OCI-LY1 (cell line): ENCODE data around the gene OR11A1.

Source experiments
- EZH2 ChIP-seq: fragments of 200-600 bp; sonication (generic), shearing (Covaris generic); IDR thresholded peaks from 2 replicates; pipeline ENCODE4 v1.8.0; 2017; ENCODE audit warnings: borderline replicate concordance, mixed run types, mild to moderate bottlenecking, antibody characterized with exemption, low read length, moderate library complexity, mixed read lengths
- TF ChIP-seq, protein P1 (sequence below): fragments of 200-600 bp; sonication (generic), shearing (Covaris generic); IDR thresholded peaks from 2 replicates; pipeline ENCODE4 v1.5.1; 2017; ENCODE audit warnings: mild to moderate bottlenecking, antibody characterized with exemption, low read length, moderate library complexity, mixed read lengths

DNA sequence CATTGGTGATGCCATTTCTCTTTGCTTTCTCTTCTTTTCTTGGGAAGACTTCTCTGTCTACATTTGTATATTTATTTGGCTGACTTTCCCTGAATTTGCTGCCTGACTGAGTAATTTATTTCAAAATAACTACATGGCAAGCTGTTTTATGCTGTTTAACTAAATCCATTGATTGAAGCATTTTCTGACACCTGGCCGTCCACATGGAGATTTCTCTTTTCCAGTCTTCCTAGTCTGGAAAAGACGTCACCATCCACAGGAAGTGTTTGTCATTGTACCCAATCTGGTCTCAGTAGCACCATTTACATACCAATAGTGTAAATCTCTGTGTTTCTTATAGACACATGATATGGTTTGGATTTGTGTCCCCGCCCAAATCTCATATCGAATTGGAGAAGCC lies 40.1 kb upstream of the OR11A1 start:
- no peak for TF ChIP-seq EZH2
- TF ChIP-seq, protein P1, sequence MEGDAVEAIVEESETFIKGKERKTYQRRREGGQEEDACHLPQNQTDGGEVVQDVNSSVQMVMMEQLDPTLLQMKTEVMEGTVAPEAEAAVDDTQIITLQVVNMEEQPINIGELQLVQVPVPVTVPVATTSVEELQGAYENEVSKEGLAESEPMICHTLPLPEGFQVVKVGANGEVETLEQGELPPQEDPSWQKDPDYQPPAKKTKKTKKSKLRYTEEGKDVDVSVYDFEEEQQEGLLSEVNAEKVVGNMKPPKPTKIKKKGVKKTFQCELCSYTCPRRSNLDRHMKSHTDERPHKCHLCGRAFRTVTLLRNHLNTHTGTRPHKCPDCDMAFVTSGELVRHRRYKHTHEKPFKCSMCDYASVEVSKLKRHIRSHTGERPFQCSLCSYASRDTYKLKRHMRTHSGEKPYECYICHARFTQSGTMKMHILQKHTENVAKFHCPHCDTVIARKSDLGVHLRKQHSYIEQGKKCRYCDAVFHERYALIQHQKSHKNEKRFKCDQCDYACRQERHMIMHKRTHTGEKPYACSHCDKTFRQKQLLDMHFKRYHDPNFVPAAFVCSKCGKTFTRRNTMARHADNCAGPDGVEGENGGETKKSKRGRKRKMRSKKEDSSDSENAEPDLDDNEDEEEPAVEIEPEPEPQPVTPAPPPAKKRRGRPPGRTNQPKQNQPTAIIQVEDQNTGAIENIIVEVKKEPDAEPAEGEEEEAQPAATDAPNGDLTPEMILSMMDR: no peak
